Measurements from ENCODE around the gene PCDHGB2. TPM values are rescaled to one million over a fixed set of nuclear protein-coding genes. Genes with fewer than 3 reads are reported as not detected.
"Not testable (repeated sequence)": the region's sequence is repeated elsewhere in the genome, so short reads cannot be mapped to it uniquely, and the experiment has no call there.

PCDHGB2 gene
- total and polyA plus RNA-seq, 2 experiments from 2014 or later, result 1.2 to 5.8 TPM

DNA sequence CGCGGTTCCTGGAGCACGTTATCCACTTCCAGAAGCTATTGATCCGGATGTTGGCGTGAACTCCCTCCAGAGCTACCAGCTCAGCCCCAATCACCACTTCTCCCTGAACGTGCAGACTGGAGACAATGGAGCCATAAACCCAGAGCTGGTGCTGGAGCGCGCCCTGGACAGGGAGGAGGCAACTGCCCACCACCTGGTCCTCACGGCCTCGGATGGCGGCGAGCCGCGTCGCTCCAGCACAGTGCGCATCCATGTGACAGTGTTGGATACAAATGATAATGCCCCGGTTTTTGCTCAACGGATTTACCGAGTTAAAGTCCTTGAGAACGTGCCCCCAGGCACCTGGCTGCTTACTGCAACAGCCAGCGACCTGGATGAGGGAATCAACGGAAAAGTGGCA is 43.6 kb downstream of the PCDHGB2 start (continued):
- no peak for TF ChIP-seq EZH2phosphoT487 (IDR thresholded peaks at IDR 0.05; ENCODE audit: unreplicated experiment)
- TF ChIP-seq ZNF331 (CRISPR knock-in tag; IDR thresholded peaks at IDR 0.05; ENCODE audit: low read depth), result no peak
- TF ChIP-seq, protein P1, sequence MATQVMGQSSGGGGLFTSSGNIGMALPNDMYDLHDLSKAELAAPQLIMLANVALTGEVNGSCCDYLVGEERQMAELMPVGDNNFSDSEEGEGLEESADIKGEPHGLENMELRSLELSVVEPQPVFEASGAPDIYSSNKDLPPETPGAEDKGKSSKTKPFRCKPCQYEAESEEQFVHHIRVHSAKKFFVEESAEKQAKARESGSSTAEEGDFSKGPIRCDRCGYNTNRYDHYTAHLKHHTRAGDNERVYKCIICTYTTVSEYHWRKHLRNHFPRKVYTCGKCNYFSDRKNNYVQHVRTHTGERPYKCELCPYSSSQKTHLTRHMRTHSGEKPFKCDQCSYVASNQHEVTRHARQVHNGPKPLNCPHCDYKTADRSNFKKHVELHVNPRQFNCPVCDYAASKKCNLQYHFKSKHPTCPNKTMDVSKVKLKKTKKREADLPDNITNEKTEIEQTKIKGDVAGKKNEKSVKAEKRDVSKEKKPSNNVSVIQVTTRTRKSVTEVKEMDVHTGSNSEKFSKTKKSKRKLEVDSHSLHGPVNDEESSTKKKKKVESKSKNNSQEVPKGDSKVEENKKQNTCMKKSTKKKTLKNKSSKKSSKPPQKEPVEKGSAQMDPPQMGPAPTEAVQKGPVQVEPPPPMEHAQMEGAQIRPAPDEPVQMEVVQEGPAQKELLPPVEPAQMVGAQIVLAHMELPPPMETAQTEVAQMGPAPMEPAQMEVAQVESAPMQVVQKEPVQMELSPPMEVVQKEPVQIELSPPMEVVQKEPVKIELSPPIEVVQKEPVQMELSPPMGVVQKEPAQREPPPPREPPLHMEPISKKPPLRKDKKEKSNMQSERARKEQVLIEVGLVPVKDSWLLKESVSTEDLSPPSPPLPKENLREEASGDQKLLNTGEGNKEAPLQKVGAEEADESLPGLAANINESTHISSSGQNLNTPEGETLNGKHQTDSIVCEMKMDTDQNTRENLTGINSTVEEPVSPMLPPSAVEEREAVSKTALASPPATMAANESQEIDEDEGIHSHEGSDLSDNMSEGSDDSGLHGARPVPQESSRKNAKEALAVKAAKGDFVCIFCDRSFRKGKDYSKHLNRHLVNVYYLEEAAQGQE (IDR thresholded peaks at IDR 0.05; ENCODE audit: unreplicated experiment), result no peak
- TF ChIP-seq EZH2 (IDR thresholded peaks at IDR 0.05; ENCODE audit: low read depth, unreplicated experiment), result no peak
- TF ChIP-seq POLR2AphosphoS5 (IDR thresholded peaks at IDR 0.05; ENCODE audit: low read depth), result no peak
- TF ChIP-seq, protein P2, sequence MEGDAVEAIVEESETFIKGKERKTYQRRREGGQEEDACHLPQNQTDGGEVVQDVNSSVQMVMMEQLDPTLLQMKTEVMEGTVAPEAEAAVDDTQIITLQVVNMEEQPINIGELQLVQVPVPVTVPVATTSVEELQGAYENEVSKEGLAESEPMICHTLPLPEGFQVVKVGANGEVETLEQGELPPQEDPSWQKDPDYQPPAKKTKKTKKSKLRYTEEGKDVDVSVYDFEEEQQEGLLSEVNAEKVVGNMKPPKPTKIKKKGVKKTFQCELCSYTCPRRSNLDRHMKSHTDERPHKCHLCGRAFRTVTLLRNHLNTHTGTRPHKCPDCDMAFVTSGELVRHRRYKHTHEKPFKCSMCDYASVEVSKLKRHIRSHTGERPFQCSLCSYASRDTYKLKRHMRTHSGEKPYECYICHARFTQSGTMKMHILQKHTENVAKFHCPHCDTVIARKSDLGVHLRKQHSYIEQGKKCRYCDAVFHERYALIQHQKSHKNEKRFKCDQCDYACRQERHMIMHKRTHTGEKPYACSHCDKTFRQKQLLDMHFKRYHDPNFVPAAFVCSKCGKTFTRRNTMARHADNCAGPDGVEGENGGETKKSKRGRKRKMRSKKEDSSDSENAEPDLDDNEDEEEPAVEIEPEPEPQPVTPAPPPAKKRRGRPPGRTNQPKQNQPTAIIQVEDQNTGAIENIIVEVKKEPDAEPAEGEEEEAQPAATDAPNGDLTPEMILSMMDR (conservative IDR thresholded peaks at IDR 0.05; ENCODE audit: low read depth in 2 of 2), result no peak
- TF ChIP-seq JUNB (IDR thresholded peaks at IDR 0.05; ENCODE audit: unreplicated experiment), result no peak
- no peak for TF ChIP-seq NANOG (IDR thresholded peaks at IDR 0.05; ENCODE audit: borderline replicate concordance)
- TF ChIP-seq STAT1 (IDR thresholded peaks at IDR 0.05; ENCODE audit: unreplicated experiment), result no peak

DNA sequence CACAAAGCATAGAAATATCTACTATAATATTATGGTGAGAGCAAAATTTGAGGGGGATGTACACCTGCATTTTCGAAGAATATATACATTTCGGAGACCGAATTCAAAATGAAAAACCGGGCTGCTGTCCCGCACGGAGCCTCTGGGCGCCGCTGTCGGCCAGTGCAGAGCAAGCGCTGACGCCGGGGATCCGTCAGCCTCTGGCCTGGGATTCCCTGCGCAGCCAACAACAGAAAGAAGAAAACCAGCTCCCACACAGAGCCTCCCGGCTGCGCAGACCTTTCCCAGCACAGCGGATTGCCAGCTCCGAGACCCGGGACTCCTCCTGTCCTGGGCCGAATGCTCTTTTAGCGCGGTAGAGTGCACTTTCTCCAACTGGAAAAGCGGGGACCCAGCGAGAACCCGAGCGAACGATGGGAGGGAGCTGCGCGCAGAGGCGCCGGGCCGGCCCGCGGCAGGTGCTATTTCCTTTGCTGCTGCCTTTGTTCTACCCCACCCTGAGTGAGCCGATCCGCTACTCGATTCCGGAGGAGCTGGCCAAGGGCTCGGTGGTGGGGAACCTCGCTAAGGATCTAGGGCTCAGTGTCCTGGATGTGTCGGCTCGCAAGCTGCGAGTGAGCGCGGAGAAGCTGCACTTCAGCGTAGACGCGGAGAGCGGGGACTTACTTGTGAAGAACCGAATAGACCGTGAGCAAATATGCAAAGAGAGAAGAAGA is 48.2 kb downstream of the PCDHGB2 start, which contains the start of gene PCDHGB6:
PCDHGB6 (plus strand) TSS at position 232 of the 716 bp plus-strand sequence; CDS start at position 414, 182 bp downstream.
- not testable (repeated sequence) for H3K79me2 ChIP-seq (replicated peaks; ENCODE audit: insufficient read depth); H3K4me1 Mint-ChIP-seq; H3K36me3 ChIP-seq (ENCODE audit: insufficient read depth); H4K20me1 ChIP-seq (replicated peaks; ENCODE audit: insufficient read depth); H3K27me3 ChIP-seq (ENCODE audit: insufficient read depth); H3K9me2 ChIP-seq (ENCODE audit: insufficient read depth); H3K27ac Mint-ChIP-seq; H3K27ac ChIP-seq (ENCODE audit: low read depth); H3K4me1 ChIP-seq (ENCODE audit: insufficient read depth); H3F3A ChIP-seq (replicated peaks; ENCODE audit: low read depth)
- Mint-ChIP-seq H3K36me3 (ENCODE audit: low read depth) (peaks cover 34% of the 10 kb centered on the region), H3K4me3 (peak within 1 kb of the TSS; percentile 92), H3K27me3 (ENCODE audit: insufficient read depth, low read depth, poor library complexity) (peaks cover 12% of the 10 kb centered on the region), H3K9me3 (peaks cover 30% of the 10 kb centered on the region)
- DNase-seq (ENCODE audit: low spot score), result peak; percentile 89
- Histone ChIP-seq H3K4me3 (peak within 1 kb of the TSS; percentile 86), H2AFZ (peak within 1 kb of the TSS; percentile 84), H3K4me2 (peak within 1 kb of the TSS; percentile 88)
- peak; percentile 95 for ATAC-seq
- TF ChIP-seq, protein P2 (conservative IDR thresholded peaks at IDR 0.05; ENCODE audit: low read depth in 2 of 2), result peak; percentile 81
- peak; percentile 67 for TF ChIP-seq CREB1 (CRISPR knock-in tag; IDR thresholded peaks at IDR 0.05; ENCODE audit: low read depth)

All from GM23338 (cell line).